Measurements from ENCODE around the gene CABLES1. TPM values are rescaled to one million over a fixed set of nuclear protein-coding genes. Genes with fewer than 3 reads are reported as not detected.
"Not testable (repeated sequence)": the region's sequence is repeated elsewhere in the genome, so short reads cannot be mapped to it uniquely, and the experiment has no call there.

The CABLES1 gene
- total RNA-seq, 4 donors from 2014 or later = 1.5 to 11.9 (median 6.1) TPM

DNA sequence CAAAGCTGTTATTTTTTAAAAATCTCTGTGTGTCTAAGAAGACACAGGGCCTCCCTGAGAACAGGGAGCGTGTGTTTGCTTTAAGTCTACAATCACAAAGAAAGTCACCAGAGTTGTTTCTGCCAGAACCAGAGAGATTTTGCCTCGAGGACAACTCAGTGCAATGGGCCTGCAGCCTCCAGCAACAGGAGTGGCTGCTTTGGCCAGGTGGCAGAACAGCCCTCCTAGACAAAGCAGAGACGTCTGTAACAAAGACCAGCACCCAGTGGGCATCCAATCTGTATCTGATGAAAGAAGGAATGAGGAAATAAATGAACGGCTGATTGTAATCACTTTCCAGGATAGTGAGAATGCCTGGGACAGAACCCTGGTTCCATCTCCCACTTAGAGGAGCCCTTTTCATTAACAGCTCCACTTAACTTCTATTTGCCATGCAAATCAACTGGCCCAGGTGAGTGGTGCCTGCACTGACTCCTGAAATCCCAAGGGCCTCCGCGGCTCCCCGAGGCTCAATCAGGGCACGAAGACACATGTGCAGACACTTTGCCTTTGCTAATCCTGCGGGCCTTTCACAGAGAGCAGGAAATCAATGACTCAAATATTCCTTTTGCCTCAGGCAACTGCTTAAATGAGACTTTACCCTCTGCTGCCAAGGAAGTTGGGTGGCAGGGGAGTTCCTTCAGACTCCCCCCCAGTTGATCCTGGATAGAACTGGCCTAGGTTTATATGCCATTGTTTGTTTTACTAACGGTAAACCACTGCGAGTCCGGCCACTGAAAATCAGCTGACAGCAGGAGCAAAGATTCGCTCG is 146.5 kb downstream of the CABLES1 start:
- intact Hi-C loops (cut with DNase I; ENCODE audit: low total_unique reads) = no loop called here
- WGBS, 2 donors (ENCODE audit: low coverage in 1 of 2) = 53% methylated on average over 14 of the region's 14 CpGs; no CpG with 5 or more reads in 1 of the 2 donors
- in situ Hi-C loops (cut with MboI; ENCODE audit: low pct_ligation_motif_present in 1 of 4, low pct_unique_long_range_greater_than_20kb in 1 of 4, low sequenced_read_pairs in 3 of 4) = no loop called here
- DNase-seq = no peak
- no peak for TF ChIP-seq POLR2A (IDR thresholded peaks at IDR 0.05)
- no peak for TF ChIP-seq EP300 (IDR thresholded peaks at IDR 0.05; ENCODE audit: low read depth)
- TF ChIP-seq, protein P1, sequence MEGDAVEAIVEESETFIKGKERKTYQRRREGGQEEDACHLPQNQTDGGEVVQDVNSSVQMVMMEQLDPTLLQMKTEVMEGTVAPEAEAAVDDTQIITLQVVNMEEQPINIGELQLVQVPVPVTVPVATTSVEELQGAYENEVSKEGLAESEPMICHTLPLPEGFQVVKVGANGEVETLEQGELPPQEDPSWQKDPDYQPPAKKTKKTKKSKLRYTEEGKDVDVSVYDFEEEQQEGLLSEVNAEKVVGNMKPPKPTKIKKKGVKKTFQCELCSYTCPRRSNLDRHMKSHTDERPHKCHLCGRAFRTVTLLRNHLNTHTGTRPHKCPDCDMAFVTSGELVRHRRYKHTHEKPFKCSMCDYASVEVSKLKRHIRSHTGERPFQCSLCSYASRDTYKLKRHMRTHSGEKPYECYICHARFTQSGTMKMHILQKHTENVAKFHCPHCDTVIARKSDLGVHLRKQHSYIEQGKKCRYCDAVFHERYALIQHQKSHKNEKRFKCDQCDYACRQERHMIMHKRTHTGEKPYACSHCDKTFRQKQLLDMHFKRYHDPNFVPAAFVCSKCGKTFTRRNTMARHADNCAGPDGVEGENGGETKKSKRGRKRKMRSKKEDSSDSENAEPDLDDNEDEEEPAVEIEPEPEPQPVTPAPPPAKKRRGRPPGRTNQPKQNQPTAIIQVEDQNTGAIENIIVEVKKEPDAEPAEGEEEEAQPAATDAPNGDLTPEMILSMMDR (IDR thresholded peaks at IDR 0.05) = no peak
- no peak for TF ChIP-seq POLR2AphosphoS5 (IDR thresholded peaks at IDR 0.05)
- Histone ChIP-seq H3K9me3 (no peaks in the 10 kb centered on the region), H3K4me1 (peaks cover 0 to 11% (median 0%) of the 10 kb centered on the region in 4 donors), H3K4me3 (no peak overlapping the region), H3K27ac (no peak overlapping the region), H3K27me3 (no peaks in the 10 kb centered on the region), H3K36me3 (no peaks in the 10 kb centered on the region)

DNA sequence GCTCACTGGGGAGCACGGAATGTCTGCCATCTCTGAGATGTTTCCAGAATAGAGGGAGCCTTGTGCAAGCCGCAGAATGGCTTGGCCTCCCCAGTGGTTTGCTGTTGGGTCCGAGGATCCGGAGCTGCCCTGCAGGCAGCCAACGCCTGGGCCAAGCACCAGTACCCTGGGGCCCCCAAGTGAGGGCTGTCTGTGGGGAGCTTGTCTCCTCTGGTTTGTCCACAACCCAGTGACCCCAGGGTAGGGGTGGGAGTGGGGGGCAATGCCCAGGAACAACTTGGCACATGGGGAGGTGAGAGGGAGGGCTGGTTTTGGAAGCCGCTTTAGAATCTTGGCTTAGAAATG is 147.1 kb downstream of the CABLES1 start:
- Histone ChIP-seq H3K36me3 (no peaks in the 10 kb centered on the region), H3K4me1 (peaks cover 0 to 11% (median 0%) of the 10 kb centered on the region in 4 donors), H3K9me3 (no peaks in the 10 kb centered on the region), H3K4me3 (no peak overlapping the region), H3K27ac (no peak overlapping the region), H3K27me3 (no peaks in the 10 kb centered on the region)
- no peak for TF ChIP-seq EP300 (IDR thresholded peaks at IDR 0.05; ENCODE audit: low read depth)
- TF ChIP-seq, protein P1 (IDR thresholded peaks at IDR 0.05) = no peak
- TF ChIP-seq POLR2A (IDR thresholded peaks at IDR 0.05) = no peak
- no peak for TF ChIP-seq POLR2AphosphoS5 (IDR thresholded peaks at IDR 0.05)
- intact Hi-C loops (cut with DNase I; ENCODE audit: low total_unique reads) (no loop called here), in situ Hi-C loops (cut with MboI; ENCODE audit: low pct_ligation_motif_present in 1 of 4, low pct_unique_long_range_greater_than_20kb in 1 of 4, low sequenced_read_pairs in 3 of 4) (no loop called here)
- 75% methylated on average over 6 of the region's 6 CpGs; no CpG with 5 or more reads in 1 of the 2 donors for WGBS, 2 donors (ENCODE audit: low coverage in 1 of 2)
- no peak for DNase-seq

DNA sequence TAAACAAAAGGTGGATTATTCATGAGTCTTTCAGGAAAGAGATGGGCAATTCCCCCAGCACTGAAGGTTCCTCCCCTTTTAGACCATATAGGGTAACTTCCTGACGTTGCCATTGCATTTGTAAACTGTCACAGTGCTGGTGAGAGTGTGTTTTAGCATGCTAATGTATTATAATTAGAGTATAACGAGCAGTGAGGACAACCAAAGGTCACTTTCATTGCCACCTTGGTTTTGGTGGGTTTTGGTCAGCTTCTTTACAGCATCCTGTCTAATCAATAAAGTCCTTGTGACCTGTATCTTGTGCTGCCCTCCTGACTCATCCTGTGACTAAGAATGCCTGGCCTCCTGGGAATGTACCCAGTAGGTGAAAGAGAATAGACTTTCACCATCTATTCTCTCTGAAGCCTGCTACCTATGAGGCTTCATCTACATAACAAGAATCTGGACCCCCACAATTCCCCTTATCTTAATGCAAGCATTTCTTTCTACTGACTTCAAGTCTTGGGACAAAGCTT is 148.7 kb downstream of the CABLES1 start:
- in situ Hi-C loops (cut with MboI; ENCODE audit: low pct_ligation_motif_present in 1 of 4, low pct_unique_long_range_greater_than_20kb in 1 of 4, low sequenced_read_pairs in 3 of 4) = no loop called here
- Histone ChIP-seq H3K27ac (no peak overlapping the region), H3K9me3 (no peaks in the 10 kb centered on the region), H3K27me3 (no peaks in the 10 kb centered on the region), H3K4me1 (peaks cover 0 to 11% (median 0%) of the 10 kb centered on the region in 4 donors), H3K36me3 (no peaks in the 10 kb centered on the region), H3K4me3 (no peak overlapping the region)
- TF ChIP-seq POLR2AphosphoS5 (IDR thresholded peaks at IDR 0.05) (no peak), EP300 (IDR thresholded peaks at IDR 0.05; ENCODE audit: low read depth) (no peak), POLR2A (IDR thresholded peaks at IDR 0.05) (no peak)
- TF ChIP-seq, protein P1 (IDR thresholded peaks at IDR 0.05) = no peak
- intact Hi-C loops (cut with DNase I; ENCODE audit: low total_unique reads) = no loop called here
- 59 to 71% methylated on average over 1 to 2 of the region's 2 CpGs for WGBS, 2 donors (ENCODE audit: low coverage in 1 of 2)
- DNase-seq = no peak

DNA sequence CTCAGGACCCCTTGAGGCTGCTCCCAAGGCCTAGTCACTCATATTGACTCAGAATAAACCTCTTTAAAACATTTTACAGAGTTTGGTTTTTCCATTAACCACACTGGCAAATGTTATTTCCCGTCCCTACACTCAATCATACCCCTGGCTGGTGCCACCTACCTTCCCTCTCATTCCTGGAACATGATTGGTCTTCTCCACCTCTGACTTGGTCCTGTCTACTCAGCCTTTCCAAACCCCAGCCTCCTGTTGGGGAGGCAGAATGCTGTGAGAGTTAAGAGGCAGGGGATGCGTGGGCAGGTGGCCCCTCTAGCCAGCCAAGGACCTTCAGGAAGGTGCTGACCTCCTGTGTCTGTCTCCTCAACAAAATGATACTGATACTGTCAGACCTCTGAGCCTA is 149.3 kb downstream of the CABLES1 start:
- TF ChIP-seq POLR2AphosphoS5 (IDR thresholded peaks at IDR 0.05) (no peak), EP300 (IDR thresholded peaks at IDR 0.05; ENCODE audit: low read depth) (no peak), POLR2A (IDR thresholded peaks at IDR 0.05) (no peak)
- TF ChIP-seq, protein P1 (IDR thresholded peaks at IDR 0.05) = no peak
- 87 to 90% methylated on average over 2 of the region's 2 CpGs for WGBS, 2 donors (ENCODE audit: low coverage in 1 of 2)
- no peak for DNase-seq
- H3K4me1 ChIP-seq = peaks cover 0 to 11% (median 0%) of the 10 kb centered on the region in 4 donors
- no peak overlapping the region for H3K4me3 ChIP-seq
- H3K27me3 ChIP-seq = no peaks in the 10 kb centered on the region
- intact Hi-C loops (cut with DNase I; ENCODE audit: low total_unique reads) (no loop called here), in situ Hi-C loops (cut with MboI; ENCODE audit: low pct_ligation_motif_present in 1 of 4, low pct_unique_long_range_greater_than_20kb in 1 of 4, low sequenced_read_pairs in 3 of 4) (no loop called here)
- no peak overlapping the region for H3K27ac ChIP-seq
- H3K36me3 ChIP-seq = no peaks in the 10 kb centered on the region
- no peaks in the 10 kb centered on the region for H3K9me3 ChIP-seq

DNA sequence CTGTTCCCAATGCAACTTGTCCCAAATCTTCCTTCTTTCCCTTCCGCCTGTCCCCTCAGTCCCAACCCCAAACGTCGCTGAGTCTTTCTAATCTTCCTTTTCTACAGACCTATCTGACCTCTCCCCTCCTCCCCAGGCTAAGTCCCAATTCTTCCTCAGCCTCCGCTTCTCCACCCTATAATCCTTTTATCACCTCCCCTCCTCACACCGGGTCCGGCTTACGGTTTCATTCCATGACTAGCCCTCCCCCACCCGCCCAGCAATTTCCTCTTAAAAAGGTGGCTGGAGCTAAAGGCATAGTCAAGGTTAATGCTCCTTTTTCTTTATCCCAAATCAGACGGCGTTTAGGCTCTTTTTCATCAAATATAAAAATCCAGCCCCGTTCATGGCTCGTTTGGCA is 150.3 kb downstream of the CABLES1 start:
- H3K9me3 ChIP-seq; H3K36me3 ChIP-seq; DNase-seq; intact Hi-C loops (cut with DNase I; ENCODE audit: low total_unique reads); H3K27me3 ChIP-seq; in situ Hi-C loops (cut with MboI; ENCODE audit: low pct_ligation_motif_present in 1 of 4, low pct_unique_long_range_greater_than_20kb in 1 of 4, low sequenced_read_pairs in 3 of 4); H3K4me3 ChIP-seq; H3K27ac ChIP-seq: not testable (repeated sequence)
- WGBS, 2 donors (ENCODE audit: low coverage in 1 of 2) = 87 to 90% methylated on average over 9 to 12 of the region's 12 CpGs
- peaks cover 0 to 11% (median 0%) of the 10 kb centered on the region in 4 donors for H3K4me1 ChIP-seq

Data from transverse colon (tissue), 4 donors.